Calu3 (cell line): Measurements from ENCODE around the gene IP6K1. TPM values are rescaled to one million over a fixed set of nuclear protein-coding genes. Genes with fewer than 3 reads are reported as not detected.
"Not testable (repeated sequence)": the region's sequence is repeated elsewhere in the genome, so short reads cannot be mapped to it uniquely, and the experiment has no call there.

Source experiments
- BruUV-seq: library from RNA; stranded (reverse); fragments of 400-500 nt; replicated peaks from 2 replicates; lab custom pipeline; 2021; lab: Mats Ljungman, UMichigan
- CTCF ChIA-PET: fragments of 300-600 bp; sonication (Branson Sonifier 250); formaldehyde crosslinking; loops from one replicate; lab custom pipeline; 2022; ENCODE audit warnings: antibody characterized with exemption; lab: Charles Lee
- DNase-seq: peaks from one replicate; pipeline ENCODE4 v3.0.0; 2022
- H3K27ac Mint-ChIP-seq: one replicate; pipeline ENCODE4 v1.8.0; 2022; ENCODE audit warnings: mixed read lengths; ENCODE audit not compliant: unreplicated experiment
- H3K27me3 Mint-ChIP-seq: one replicate; pipeline ENCODE4 v1.8.0; 2022; ENCODE audit warnings: mixed read lengths; ENCODE audit not compliant: unreplicated experiment
- H3K36me3 Mint-ChIP-seq: one replicate; pipeline ENCODE4 v1.8.0; 2022; ENCODE audit warnings: mild to moderate bottlenecking, moderate library complexity, mixed read lengths; ENCODE audit not compliant: insufficient read depth, unreplicated experiment
- H3K4me1 Mint-ChIP-seq: one replicate; pipeline ENCODE4 v1.8.0; 2022; ENCODE audit warnings: mild to moderate bottlenecking, low read depth, mixed read lengths; ENCODE audit not compliant: unreplicated experiment
- H3K4me3 Mint-ChIP-seq: one replicate; pipeline ENCODE4 v1.8.0; 2022; ENCODE audit warnings: mild to moderate bottlenecking, low read depth, moderate library complexity, mixed read lengths; ENCODE audit not compliant: unreplicated experiment
- H3K9me3 Mint-ChIP-seq: one replicate; pipeline ENCODE4 v1.8.0; 2022; ENCODE audit warnings: low read depth, mixed read lengths; ENCODE audit not compliant: unreplicated experiment
- intact Hi-C: fragments of 100-400 bp; cut with micrococcal nuclease; formaldehyde crosslinking; loops from one replicate; pipeline ENCODE4 v1.10.0; 2022; ENCODE audit not compliant: unreplicated experiment
- total RNA-seq: library from RNA; stranded (reverse); gene quantifications from 2 replicates; pipeline ENCODE4 v1.2.3, GENCODE V29; 2022
- TF ChIP-seq, protein P1 (sequence below): fragments of 200-600 bp; IDR thresholded peaks from one replicate; pipeline ENCODE4 v1.8.0; 2022; ENCODE audit warnings: antibody characterized with exemption; ENCODE audit not compliant: unreplicated experiment

Gene IP6K1
- total RNA-seq, 1 experiment from 2014 or later, result 30.3 TPM

DNA sequence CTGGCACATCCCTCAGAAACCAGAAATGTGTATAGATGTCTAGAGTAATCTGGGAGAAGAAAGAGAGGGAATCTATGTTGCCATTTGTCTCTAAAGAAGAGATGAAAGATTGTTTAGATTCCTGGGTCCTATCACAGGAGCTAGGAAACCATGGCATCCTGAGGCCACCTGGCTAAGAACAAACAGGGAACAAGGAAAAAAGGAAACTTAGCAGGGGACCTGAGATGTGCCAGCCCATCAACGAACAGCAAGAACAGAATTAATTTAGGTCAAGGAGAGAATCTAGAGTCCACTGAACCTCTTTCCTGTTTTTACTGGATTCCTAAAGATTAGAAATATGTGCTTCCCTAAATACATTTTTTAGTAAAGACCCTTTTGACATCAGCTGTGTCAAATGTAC, 30.3 kb downstream of the IP6K1 start:
- no peak for DNase-seq
- H3K27ac Mint-ChIP-seq, result no peak overlapping the region
- peaks cover 8% of the 10 kb centered on the region for H3K4me1 Mint-ChIP-seq
- CTCF ChIA-PET, result no interaction called here
- TF ChIP-seq, protein P1, sequence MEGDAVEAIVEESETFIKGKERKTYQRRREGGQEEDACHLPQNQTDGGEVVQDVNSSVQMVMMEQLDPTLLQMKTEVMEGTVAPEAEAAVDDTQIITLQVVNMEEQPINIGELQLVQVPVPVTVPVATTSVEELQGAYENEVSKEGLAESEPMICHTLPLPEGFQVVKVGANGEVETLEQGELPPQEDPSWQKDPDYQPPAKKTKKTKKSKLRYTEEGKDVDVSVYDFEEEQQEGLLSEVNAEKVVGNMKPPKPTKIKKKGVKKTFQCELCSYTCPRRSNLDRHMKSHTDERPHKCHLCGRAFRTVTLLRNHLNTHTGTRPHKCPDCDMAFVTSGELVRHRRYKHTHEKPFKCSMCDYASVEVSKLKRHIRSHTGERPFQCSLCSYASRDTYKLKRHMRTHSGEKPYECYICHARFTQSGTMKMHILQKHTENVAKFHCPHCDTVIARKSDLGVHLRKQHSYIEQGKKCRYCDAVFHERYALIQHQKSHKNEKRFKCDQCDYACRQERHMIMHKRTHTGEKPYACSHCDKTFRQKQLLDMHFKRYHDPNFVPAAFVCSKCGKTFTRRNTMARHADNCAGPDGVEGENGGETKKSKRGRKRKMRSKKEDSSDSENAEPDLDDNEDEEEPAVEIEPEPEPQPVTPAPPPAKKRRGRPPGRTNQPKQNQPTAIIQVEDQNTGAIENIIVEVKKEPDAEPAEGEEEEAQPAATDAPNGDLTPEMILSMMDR, result no peak
- BruUV-seq, result no TSS peak
- H3K4me3 Mint-ChIP-seq, result no peak overlapping the region
- intact Hi-C loops, result no loop called here
- H3K27me3 Mint-ChIP-seq, result no peaks in the 10 kb centered on the region
- no peaks in the 10 kb centered on the region for H3K9me3 Mint-ChIP-seq
- peaks cover 7% of the 10 kb centered on the region for H3K36me3 Mint-ChIP-seq

GRCh38 chr3:49754536-49754935, 31.8 kb downstream of the IP6K1 start:
- Mint-ChIP-seq H3K27ac (no peak overlapping the region), H3K4me1 (peaks cover 8% of the 10 kb centered on the region), H3K4me3 (no peak overlapping the region), H3K36me3 (peaks cover 3% of the 10 kb centered on the region), H3K27me3 (no peaks in the 10 kb centered on the region), H3K9me3 (no peaks in the 10 kb centered on the region)
- TF ChIP-seq, protein P1, result no peak
- no peak for DNase-seq
- intact Hi-C loops, result no loop called here
- no TSS peak for BruUV-seq
- CTCF ChIA-PET, result no interaction called here

DNA sequence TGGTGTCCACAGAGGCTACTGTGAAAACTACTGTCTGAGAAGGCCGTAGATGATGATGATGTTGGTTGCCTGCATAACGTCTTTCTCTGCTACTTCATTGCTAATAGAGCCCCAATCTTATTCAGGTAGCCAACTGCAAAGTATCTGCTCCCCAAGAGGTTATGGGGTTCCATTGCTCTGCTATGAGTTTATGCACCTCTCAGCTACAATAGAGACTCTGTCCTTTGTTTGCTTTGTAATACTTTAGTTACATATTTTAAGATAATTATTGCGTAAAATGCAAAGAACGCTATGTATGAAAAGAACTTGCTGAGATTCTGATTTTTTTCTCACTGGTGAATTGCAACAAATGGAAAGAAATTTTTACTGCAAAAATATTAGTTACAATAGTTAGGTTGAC, 34.8 kb downstream of the IP6K1 start:
- Mint-ChIP-seq H3K36me3 (peaks cover 7% of the 10 kb centered on the region), H3K27me3 (no peaks in the 10 kb centered on the region), H3K9me3 (no peaks in the 10 kb centered on the region), H3K4me3 (no peak overlapping the region), H3K27ac (no peak overlapping the region), H3K4me1 (peaks cover 8% of the 10 kb centered on the region)
- no peak for DNase-seq
- BruUV-seq, result no TSS peak
- TF ChIP-seq, protein P1, result no peak
- CTCF ChIA-PET, result interaction anchor here (0.7 kb wide), 1 partner anchor 66 kb away, joined by 3 read pairs; no protein-coding TSS in a partner anchor
- intact Hi-C loops, result no loop called here

DNA sequence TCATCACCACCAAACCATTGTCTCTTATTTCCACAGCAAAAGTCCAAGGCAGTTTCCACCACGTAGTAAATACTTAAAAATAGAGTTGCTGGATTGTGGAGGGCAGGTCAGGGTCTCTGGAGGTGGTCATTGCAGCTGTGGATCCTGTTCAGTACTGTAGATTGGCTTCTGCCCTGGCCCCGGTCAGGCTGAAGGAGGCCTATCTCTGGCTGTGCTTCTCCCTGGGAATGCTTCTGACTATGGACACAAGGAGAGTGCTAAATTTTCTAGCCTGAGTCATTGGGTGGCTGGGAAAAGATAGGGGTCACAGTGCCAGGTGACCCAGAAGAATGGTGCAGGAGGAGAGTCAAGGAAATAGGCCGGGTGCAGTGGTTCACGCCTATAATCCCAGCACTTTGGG, 36.3 kb downstream of the IP6K1 start:
- no peak for DNase-seq
- Mint-ChIP-seq H3K4me3 (no peak overlapping the region), H3K27me3 (no peaks in the 10 kb centered on the region), H3K36me3 (peaks cover 9% of the 10 kb centered on the region), H3K9me3 (no peaks in the 10 kb centered on the region), H3K4me1 (peaks cover 8% of the 10 kb centered on the region), H3K27ac (no peak overlapping the region)
- intact Hi-C loops, result no loop called here
- TF ChIP-seq, protein P1, result no peak
- BruUV-seq, result no TSS peak
- CTCF ChIA-PET, result interaction anchor here (0.7 kb wide), 1 partner anchor 56 kb away, joined by 3 read pairs; no protein-coding TSS in a partner anchor

- CTCF ChIA-PET, result interaction anchor here (0.6 kb wide), 1 partner anchor 165 kb away, joined by 3 read pairs; no protein-coding TSS in a partner anchor
- H3K4me1 Mint-ChIP-seq, H3K4me3 Mint-ChIP-seq, BruUV-seq, intact Hi-C loops, H3K9me3 Mint-ChIP-seq, H3K27ac Mint-ChIP-seq, H3K27me3 Mint-ChIP-seq, DNase-seq: not testable (repeated sequence)
- H3K36me3 Mint-ChIP-seq, result peaks cover 12% of the 10 kb centered on the region
These were observed 37.5 kb downstream of the IP6K1 start for GRCh38 chr3:49748874-49749273.
